HUDEP-2 (cell line): Measurements from ENCODE around the gene DNMBP.
"Not testable (repeated sequence)": the region's sequence is repeated elsewhere in the genome, so short reads cannot be mapped to it uniquely, and the experiment has no call there.

ENCODE experiments used
- DNase-seq, 76 experiments: peaks; one replicate each; lab custom pipeline; 2025; ENCODE audit not compliant: unreplicated experiment in 76 of 76; lab: John Stamatoyannopoulos, UW

DNMBP gene

DNA sequence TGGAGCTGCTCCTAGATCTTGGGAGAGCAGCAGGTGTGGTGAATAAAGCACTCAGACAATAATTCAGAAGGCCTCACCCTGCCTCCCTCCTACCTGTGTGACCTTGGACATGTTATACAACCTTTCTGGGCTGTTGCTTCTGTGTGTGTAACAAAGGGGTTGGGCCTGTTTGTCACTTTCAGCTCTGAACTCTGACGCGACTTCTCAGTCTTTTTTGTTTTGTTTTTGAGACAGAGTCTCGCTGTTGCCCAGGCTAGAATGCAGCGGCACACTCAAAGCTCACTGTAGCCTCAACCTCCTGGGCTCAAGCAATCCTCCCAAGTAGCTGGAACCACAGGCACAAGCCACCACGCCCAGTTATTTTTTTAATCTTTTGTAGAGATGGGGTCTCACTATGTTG lies 89.3 kb downstream of the DNMBP start:
- DNase-seq = no peak

- DNase-seq = no peak
These were observed 91.6 kb downstream of the DNMBP start for GRCh38 chr10:99917963-99918825.

DNA sequence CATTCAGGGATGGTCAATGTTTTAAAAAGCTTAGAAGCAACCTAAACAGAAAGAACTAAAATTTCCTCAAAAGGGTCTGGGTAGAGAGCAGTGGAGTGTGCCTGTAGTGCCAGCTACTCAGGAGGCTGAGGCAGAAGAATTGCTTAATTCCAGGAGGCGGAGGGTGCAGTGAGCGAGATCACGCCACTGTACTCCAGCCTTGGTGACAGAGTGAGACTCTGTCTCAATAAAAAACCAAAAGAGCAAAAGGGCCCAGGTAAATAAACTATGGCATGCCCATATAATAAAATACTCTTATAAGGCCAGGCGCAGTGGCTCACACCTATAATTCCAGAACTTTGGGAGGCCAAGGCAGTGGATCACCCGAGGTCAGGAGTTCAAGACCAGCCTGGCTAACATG lies 93.0 kb downstream of the DNMBP start:
- DNase-seq = no peak

DNA sequence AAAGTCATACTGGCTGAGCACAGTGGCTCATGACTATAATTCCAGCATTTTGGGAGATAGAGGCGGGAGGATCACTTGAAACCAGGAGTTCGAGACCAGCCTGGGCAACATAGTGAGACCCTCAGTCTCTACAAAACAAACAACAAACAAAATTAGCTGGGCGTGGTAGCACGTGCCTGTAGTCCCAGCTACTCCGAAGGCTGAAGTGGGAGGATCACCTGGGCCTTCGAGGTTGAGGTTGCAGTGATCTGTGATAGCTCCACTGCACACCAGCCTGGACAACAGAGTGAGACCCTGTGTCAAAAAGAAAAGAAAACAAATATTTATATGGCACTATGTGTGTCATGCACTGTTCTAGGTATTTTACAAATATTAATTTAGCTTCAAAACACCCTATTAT lies 94.3 kb downstream of the DNMBP start:
- DNase-seq = no peak

GRCh38 chr10:99914236-99914635 lies 95.5 kb downstream of the DNMBP start:
- DNase-seq = no peak

GRCh38 chr10:99913831-99914235 lies 95.9 kb downstream of the DNMBP start:
- DNase-seq = no peak

DNA sequence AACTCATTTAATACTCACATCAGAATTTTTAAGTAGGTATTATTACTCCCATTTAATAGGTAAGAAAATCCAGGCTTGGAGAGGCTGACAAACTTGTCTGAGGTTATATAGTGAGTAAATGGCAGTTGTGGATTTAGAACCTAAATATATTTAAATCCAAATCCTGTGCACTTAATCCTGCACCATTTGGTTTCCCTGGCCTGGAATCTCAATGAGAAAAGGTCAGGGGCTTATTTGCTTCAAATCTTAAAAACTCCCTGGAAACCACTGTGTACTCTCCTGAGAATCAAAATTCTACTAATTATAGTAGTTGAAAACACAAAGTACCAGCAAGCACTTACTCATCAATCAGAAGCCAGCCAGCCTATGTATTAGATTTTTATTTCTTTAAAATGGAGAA lies 97.7 kb downstream of the DNMBP start:
- DNase-seq = no peak

- DNase-seq = no peak
These were observed 101.2 kb downstream of the DNMBP start for GRCh38 chr10:99908512-99908911.

GRCh38 chr10:99906470-99906869 lies 103.3 kb downstream of the DNMBP start:
- DNase-seq = no peak

DNA sequence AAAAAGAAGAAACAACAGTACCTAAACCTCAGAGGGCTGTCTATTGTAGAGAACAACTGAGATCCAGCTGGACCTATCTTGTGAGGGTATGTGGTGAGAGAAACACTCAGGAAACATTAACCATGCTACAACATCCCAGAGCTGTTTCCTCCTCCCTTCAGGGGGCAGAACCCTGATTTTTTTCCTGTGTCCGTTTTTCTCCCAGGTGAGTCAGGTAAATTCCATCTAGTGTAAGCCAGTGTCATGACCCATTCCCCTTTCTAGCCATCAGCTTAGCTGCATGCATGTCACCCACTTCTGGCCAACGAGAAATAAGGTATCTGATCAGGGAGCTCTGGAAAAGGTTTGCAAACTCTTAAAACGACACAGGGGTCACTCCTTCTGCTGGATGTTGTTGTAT lies 103.8 kb downstream of the DNMBP start:
- DNase-seq = no peak

- DNase-seq = no peak
These were observed 113.9 kb downstream of the DNMBP start for GRCh38 chr10:99895867-99896266.

DNA sequence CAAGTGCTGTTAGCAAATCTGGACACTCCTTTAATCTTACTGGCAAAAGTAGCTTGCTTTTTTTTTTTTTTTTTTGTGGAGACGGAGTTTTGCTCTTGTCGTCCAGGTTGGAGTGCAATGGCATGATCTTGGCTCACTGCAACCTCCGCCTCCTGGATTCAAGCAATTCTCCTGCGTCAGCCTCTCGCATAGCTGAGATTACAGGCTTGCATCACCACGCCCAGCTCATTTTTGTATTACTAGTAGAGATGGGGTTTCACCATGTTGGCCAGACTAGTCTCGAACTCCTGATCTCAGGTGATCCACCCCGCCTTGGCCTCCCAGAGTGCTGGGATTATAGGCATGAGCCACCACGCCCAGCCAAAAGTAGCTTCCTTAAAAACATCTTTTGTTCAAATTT lies 114.7 kb downstream of the DNMBP start:
- not testable (repeated sequence) for DNase-seq

DNA sequence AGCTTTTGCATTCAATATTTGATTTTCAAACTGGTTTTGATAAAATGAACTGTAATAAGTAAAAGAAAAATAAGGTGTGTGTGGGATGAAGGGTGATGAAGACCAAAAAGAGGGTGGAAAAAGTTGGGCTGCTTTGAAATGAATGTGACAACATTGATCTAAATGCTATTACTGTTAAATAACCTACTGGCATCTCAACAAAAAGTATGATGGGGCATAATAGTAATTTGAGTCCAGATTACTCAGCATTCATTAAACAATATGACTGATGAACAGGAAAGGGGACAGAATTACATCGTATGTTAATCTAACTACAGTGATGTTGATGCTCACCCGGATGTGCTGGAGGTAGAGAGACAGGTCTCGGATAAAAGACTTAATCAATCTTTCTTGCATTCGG lies 115.1 kb downstream of the DNMBP start:
- no peak for DNase-seq

- DNase-seq = no peak
These were observed 121.1 kb downstream of the DNMBP start for GRCh38 chr10:99888622-99889021.

GRCh38 chr10:99883523-99883922 lies 126.2 kb downstream of the DNMBP start:
- no peak for DNase-seq

DNA sequence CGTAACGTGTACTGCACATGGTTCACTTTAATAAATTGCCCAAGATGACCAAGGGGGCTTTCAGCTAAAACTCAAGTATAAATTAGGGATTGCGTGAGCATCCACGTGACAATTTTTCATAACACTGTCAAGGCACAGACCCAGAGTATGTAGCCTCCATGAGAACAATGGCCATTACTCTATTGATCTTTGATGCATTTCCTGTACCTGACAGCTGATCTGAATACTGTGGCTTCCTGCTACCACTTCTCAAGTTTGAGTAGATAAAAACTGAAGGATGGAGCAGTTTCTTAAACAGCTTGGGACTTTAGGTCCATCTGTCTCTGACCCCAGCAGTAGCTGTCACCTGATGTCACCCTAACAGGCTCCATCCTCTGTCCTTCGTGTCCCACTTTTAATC lies 128.4 kb downstream of the DNMBP start:
- DNase-seq = no peak

DNA sequence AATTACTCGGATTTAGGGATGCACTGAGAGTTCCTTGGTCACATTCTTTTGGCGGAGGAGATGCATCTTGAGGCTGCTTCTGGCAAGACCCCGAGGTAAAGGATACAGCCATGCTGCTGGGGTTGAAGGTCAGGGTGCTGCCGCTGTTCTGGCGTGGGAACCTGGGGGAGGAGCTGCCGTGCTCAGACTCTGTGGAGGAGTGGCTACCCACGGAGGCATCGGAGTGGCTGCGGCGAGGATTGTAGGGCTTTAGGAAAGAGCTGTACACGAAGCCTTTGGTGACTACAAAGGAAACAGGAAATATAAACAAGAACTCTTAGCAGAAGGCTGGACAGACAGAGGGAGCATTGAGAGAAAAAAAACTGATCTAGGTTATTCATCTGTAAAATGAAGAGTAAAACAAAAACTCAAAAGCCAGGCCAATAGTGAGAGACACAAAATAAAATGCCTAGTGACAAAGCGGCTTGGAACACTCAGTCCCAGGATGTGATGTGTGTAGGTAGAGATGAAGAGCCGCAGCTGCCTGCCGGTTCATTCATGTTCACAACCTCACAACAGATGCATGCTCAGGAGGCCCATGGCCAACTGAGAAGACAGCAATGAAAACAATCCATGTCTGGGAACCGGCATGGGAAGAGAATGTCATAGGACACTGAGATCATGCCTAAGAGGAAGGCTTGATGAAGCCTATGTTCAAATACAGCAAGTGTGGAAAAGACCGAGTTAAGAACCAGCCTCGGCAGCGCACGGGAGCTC lies 129.5 kb downstream of the DNMBP start:
- DNase-seq = no peak

DNA sequence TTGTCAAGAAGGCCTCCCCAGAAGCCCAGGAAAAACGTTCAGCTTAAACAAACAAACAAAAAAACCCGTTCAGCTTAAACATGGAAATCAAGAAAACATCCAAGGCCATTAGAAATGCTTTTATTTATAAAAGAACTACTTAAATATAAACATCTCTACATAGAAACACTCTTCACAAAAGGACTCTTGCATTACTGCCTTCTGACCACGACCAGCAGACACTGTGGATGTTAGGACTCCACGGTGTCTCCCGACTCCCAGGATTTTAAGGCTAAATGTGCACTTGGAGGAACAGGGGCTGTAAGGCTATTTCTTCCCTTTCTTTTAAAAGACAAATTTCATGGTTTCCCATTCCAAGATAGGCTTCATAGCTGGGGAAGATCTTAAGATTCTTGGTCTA lies 134.3 kb downstream of the DNMBP start:
- DNase-seq = no peak

DNA sequence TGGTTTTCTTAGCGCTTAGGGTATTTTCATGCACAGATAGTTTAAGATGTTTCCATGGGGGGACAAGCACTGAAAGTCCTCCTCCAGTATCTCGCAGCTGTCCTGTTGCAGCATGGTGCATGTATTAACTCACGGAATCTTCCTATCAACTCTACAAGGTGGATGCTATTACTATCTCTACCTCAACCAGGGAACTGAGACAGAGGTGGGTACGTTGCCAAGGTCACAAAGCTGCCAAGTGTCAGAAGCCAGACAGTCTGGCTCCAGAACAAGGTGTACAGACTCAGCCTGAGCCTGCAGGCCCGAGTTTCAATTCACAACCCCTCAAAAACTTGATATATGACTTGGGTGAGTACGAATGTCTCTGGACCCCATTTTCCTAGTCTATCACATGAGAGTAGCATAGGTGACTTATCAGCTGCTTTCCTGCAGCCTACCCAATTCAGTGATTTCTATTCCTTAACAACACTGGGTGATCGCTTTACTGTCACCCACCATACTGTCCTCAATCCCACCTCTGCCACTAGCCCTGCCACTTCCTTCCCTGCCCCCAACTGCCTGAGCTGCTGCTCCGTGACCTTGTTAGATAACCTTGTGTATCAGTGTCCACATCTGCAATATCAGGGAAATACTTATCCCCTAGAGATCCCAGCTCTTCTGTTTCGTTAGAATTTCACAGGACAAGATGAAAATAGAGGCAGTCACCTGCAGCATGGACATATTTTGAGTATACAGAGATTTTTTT lies 135.2 kb downstream of the DNMBP start:
- no peak for DNase-seq

GRCh38 chr10:99873846-99874245 lies 135.9 kb downstream of the DNMBP start:
- DNase-seq = no peak

GRCh38 chr10:99872367-99873162 lies 137.2 kb downstream of the DNMBP start:
- DNase-seq = no peak
